NCI-H524 (cell line): ENCODE measurements around the gene KRTAP10-2.
"Not testable (repeated sequence)": the region's sequence is repeated elsewhere in the genome, so short reads cannot be mapped to it uniquely, and the experiment has no call there.

Experiments used
- DNase-seq, 2 experiments: peaks; one replicate each; lab custom pipeline; 2025; lab: John Stamatoyannopoulos, UW

Gene KRTAP10-2

GRCh38 chr21:44514218-44514520 is 37.1 kb downstream of the KRTAP10-2 start:
- no peak for DNase-seq

GRCh38 chr21:44513389-44514217 is 37.7 kb downstream of the KRTAP10-2 start:
- peak in 1 of 2 experiments; percentile 27 for DNase-seq

GRCh38 chr21:44512496-44513388 is 38.6 kb downstream of the KRTAP10-2 start:
- DNase-seq: no peak

GRCh38 chr21:44511938-44512275 is 39.4 kb downstream of the KRTAP10-2 start:
- no peak for DNase-seq

- DNase-seq: no peak
These were observed 39.9 kb downstream of the KRTAP10-2 start for GRCh38 chr21:44511219-44511937.

- DNase-seq: peak; percentile 65 to 75
These were observed 40.6 kb downstream of the KRTAP10-2 start for GRCh38 chr21:44510508-44511218.

GRCh38 chr21:44510109-44510507 is 41.2 kb downstream of the KRTAP10-2 start:
- DNase-seq: no peak

GRCh38 chr21:44509539-44509938 is 41.8 kb downstream of the KRTAP10-2 start:
- peak; percentile 87 to 93 for DNase-seq

GRCh38 chr21:44508711-44509445 is 42.4 kb downstream of the KRTAP10-2 start:
- DNase-seq: peak in 1 of 2 experiments; percentile 61

- no peak for DNase-seq
These were observed 42.9 kb downstream of the KRTAP10-2 start for GRCh38 chr21:44508426-44508710.

- DNase-seq: no peak
These were observed 43.5 kb downstream of the KRTAP10-2 start for GRCh38 chr21:44507673-44508425.

GRCh38 chr21:44506279-44507255 is 44.7 kb downstream of the KRTAP10-2 start:
- no peak for DNase-seq

GRCh38 chr21:44505673-44506278 is 45.5 kb downstream of the KRTAP10-2 start:
- DNase-seq: no peak

- no peak for DNase-seq
These were observed 47.4 kb downstream of the KRTAP10-2 start for GRCh38 chr21:44503901-44504399.

GRCh38 chr21:44503006-44503889 is 48.1 kb downstream of the KRTAP10-2 start:
- not testable (repeated sequence) for DNase-seq

GRCh38 chr21:44502171-44502958 is 48.9 kb downstream of the KRTAP10-2 start:
- DNase-seq: no peak
